WTC11 (cell line): ENCODE data around the gene C16orf74. TPM values are rescaled to one million over a fixed set of nuclear protein-coding genes. Genes with fewer than 3 reads are reported as not detected.
A peak's percentile ranks its signal among the peaks of the same experiment; 100 is the strongest.

Experiments
- ARID4B ChIP-seq: sonication (generic); formaldehyde crosslinking; IDR thresholded peaks from 2 replicates; pipeline ENCODE4 v1.8.0; 2023; ENCODE audit warnings: missing genetic modification reagents, mild to moderate bottlenecking, borderline replicate concordance
- CREB1 ChIP-seq: sonication (generic); formaldehyde crosslinking; IDR thresholded peaks from 2 replicates; pipeline ENCODE4 v1.8.0; 2023; ENCODE audit warnings: mild to moderate bottlenecking, missing genetic modification reagents
- CREM ChIP-seq: sonication (generic); formaldehyde crosslinking; IDR thresholded peaks from 2 replicates; pipeline ENCODE4 v1.8.1; 2022; ENCODE audit warnings: mild to moderate bottlenecking, missing genetic modification reagents, moderate library complexity
- E2F4 ChIP-seq: sonication (generic); formaldehyde crosslinking; IDR thresholded peaks from 2 replicates; pipeline ENCODE4 v1.8.1; 2022; ENCODE audit warnings: low read depth, mild to moderate bottlenecking, moderate library complexity, missing genetic modification reagents, borderline replicate concordance
- GRHL2 ChIP-seq: fragments of 250-450 bp; sonication (Bioruptor Pico); IDR thresholded peaks from 2 replicates; pipeline ENCODE4 v1.8.0; 2022; ENCODE audit warnings: mild to moderate bottlenecking, moderate library complexity; ENCODE audit not compliant: insufficient replicate concordance, severe bottlenecking
- HMGXB4 ChIP-seq: sonication (generic); formaldehyde crosslinking; IDR thresholded peaks from 2 replicates; pipeline ENCODE4 v1.8.1; 2023; ENCODE audit warnings: mild to moderate bottlenecking, moderate library complexity, missing genetic modification reagents
- JUN ChIP-seq: sonication (generic); formaldehyde crosslinking; IDR thresholded peaks from 2 replicates; pipeline ENCODE4 v1.8.0; 2023; ENCODE audit warnings: mild to moderate bottlenecking, missing genetic modification reagents
- MXD4 ChIP-seq: fragments of 250-450 bp; sonication (Bioruptor Pico); IDR thresholded peaks from 2 replicates; pipeline ENCODE4 v1.8.0; 2021; ENCODE audit warnings: mild to moderate bottlenecking, moderate library complexity, borderline replicate concordance
- OVOL2 ChIP-seq: fragments of 250-450 bp; sonication (Bioruptor Pico); IDR thresholded peaks from 2 replicates; pipeline ENCODE4 v1.9.0; 2021; ENCODE audit warnings: mild to moderate bottlenecking, borderline replicate concordance
- RELA ChIP-seq: sonication (generic); formaldehyde crosslinking; IDR thresholded peaks from 2 replicates; pipeline ENCODE4 v1.8.1; 2022; ENCODE audit warnings: missing genetic modification reagents, mild to moderate bottlenecking, borderline replicate concordance
- RORB ChIP-seq: fragments of 250-450 bp; sonication (Bioruptor Pico); IDR thresholded peaks from 2 replicates; pipeline ENCODE4 v1.9.0; 2021; ENCODE audit warnings: mild to moderate bottlenecking
- ZMAT4 ChIP-seq: fragments of 250-450 bp; sonication (Bioruptor Pico); IDR thresholded peaks from 2 replicates; pipeline ENCODE4 v1.9.0; 2021; ENCODE audit warnings: mild to moderate bottlenecking
- ZNF121 ChIP-seq: sonication (generic); formaldehyde crosslinking; IDR thresholded peaks from 2 replicates; pipeline ENCODE4 v1.8.0; 2023; ENCODE audit warnings: missing genetic modification reagents
- ZNF317 ChIP-seq: sonication (generic); formaldehyde crosslinking; IDR thresholded peaks from 2 replicates; pipeline ENCODE4 v1.8.1; 2023; ENCODE audit warnings: low read depth, mild to moderate bottlenecking, moderate library complexity, missing genetic modification reagents, borderline replicate concordance
- ZNF416 ChIP-seq: fragments of 250-450 bp; sonication (Bioruptor Pico); IDR thresholded peaks from 2 replicates; pipeline ENCODE4 v1.9.0; 2021; ENCODE audit warnings: mild to moderate bottlenecking, inconsistent platforms
- total RNA-seq: library from RNA; stranded (reverse); gene quantifications from 3 replicates; pipeline ENCODE4 v1.2.3, GENCODE V29; 2021
- TF ChIP-seq, protein P1 (sequence below): fragments of 250-450 bp; sonication (Bioruptor Pico); IDR thresholded peaks from 2 replicates; pipeline ENCODE4 v1.9.0; 2021; ENCODE audit warnings: moderate library complexity, mild to moderate bottlenecking, inconsistent platforms, borderline replicate concordance
- TF ChIP-seq, protein P2 (sequence below): sonication (generic); formaldehyde crosslinking; IDR thresholded peaks from 2 replicates; pipeline ENCODE4 v1.8.1; 2023; ENCODE audit warnings: mild to moderate bottlenecking, missing genetic modification reagents, borderline replicate concordance
- TF ChIP-seq, protein P3 (sequence below): sonication (generic); formaldehyde crosslinking; IDR thresholded peaks from 2 replicates; pipeline ENCODE4 v1.8.1; 2022; ENCODE audit warnings: mild to moderate bottlenecking, missing genetic modification reagents, moderate library complexity, borderline replicate concordance

Gene C16orf74
- total RNA-seq, 1 experiment from 2014 or later: 8.3 TPM

DNA sequence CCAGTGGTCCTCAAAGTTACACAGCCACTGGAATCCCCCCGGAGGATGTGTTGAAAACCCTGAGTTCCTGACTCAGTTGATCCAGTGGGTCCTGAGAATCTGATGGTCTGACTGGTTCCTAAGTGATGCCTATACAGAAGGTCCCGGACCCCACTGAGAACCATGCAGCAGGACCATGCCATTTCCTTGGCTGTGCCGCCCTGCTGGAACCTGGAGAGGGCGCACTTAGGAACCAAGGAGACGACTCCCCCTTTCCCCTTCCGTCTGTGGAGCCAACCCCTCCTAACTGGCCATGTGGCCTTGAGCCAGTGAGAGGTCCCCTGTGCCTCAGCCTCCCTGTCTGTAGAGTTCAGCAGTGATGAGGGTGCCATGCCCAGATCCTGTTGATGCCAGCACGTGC is 22.0 kb downstream of the C16orf74 start (continued):
- TF ChIP-seq CREB1 (CRISPR knock-in tag): no peak
- TF ChIP-seq CREM (CRISPR knock-in tag): no peak
- no peak for TF ChIP-seq E2F4
- TF ChIP-seq, protein P1, sequence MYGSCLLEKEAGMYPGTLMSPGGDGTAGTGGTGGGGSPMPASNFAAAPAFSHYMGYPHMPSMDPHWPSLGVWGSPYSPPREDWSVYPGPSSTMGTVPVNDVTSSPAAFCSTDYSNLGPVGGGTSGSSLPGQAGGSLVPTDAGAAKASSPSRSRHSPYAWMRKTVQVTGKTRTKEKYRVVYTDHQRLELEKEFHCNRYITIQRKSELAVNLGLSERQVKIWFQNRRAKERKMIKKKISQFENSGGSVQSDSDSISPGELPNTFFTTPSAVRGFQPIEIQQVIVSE (CRISPR knock-in tag): no peak
- TF ChIP-seq RELA (CRISPR knock-in tag): no peak
- TF ChIP-seq, protein P2, sequence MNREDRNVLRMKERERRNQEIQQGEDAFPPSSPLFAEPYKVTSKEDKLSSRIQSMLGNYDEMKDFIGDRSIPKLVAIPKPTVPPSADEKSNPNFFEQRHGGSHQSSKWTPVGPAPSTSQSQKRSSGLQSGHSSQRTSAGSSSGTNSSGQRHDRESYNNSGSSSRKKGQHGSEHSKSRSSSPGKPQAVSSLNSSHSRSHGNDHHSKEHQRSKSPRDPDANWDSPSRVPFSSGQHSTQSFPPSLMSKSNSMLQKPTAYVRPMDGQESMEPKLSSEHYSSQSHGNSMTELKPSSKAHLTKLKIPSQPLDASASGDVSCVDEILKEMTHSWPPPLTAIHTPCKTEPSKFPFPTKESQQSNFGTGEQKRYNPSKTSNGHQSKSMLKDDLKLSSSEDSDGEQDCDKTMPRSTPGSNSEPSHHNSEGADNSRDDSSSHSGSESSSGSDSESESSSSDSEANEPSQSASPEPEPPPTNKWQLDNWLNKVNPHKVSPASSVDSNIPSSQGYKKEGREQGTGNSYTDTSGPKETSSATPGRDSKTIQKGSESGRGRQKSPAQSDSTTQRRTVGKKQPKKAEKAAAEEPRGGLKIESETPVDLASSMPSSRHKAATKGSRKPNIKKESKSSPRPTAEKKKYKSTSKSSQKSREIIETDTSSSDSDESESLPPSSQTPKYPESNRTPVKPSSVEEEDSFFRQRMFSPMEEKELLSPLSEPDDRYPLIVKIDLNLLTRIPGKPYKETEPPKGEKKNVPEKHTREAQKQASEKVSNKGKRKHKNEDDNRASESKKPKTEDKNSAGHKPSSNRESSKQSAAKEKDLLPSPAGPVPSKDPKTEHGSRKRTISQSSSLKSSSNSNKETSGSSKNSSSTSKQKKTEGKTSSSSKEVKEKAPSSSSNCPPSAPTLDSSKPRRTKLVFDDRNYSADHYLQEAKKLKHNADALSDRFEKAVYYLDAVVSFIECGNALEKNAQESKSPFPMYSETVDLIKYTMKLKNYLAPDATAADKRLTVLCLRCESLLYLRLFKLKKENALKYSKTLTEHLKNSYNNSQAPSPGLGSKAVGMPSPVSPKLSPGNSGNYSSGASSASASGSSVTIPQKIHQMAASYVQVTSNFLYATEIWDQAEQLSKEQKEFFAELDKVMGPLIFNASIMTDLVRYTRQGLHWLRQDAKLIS (CRISPR knock-in tag): no peak
- 0 out of 2 replicates have a peak, but pooled peaks have one; percentile 56 for TF ChIP-seq ZNF416 (CRISPR knock-in tag)
- no peak for TF ChIP-seq ZNF317 (CRISPR knock-in tag)
- TF ChIP-seq, protein P3, sequence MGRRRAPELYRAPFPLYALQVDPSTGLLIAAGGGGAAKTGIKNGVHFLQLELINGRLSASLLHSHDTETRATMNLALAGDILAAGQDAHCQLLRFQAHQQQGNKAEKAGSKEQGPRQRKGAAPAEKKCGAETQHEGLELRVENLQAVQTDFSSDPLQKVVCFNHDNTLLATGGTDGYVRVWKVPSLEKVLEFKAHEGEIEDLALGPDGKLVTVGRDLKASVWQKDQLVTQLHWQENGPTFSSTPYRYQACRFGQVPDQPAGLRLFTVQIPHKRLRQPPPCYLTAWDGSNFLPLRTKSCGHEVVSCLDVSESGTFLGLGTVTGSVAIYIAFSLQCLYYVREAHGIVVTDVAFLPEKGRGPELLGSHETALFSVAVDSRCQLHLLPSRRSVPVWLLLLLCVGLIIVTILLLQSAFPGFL (CRISPR knock-in tag): no peak
- TF ChIP-seq HMGXB4 (CRISPR knock-in tag): no peak
- TF ChIP-seq RORB (CRISPR knock-in tag): no peak
- no peak for TF ChIP-seq JUN
- TF ChIP-seq ZMAT4: no peak
- no peak for TF ChIP-seq MXD4 (CRISPR knock-in tag)
- TF ChIP-seq ZNF121 (CRISPR knock-in tag): no peak
- TF ChIP-seq GRHL2 (CRISPR knock-in tag): no peak
- no peak for TF ChIP-seq OVOL2 (CRISPR knock-in tag)
- no peak for TF ChIP-seq ARID4B (CRISPR knock-in tag)
